Muscle of arm (tissue), 14 donors: ENCODE measurements around the gene NANS. TPM values are rescaled to one million over a fixed set of nuclear protein-coding genes. Genes with fewer than 3 reads are reported as not detected.
"Not testable (repeated sequence)": the region's sequence is repeated elsewhere in the genome, so short reads cannot be mapped to it uniquely, and the experiment has no call there.

Source experiments
- DNase-seq: peaks from one replicate; pipeline ENCODE4 v3.0.0-alpha.2; 2013
- long read RNA-seq, 11 donors: transcript quantifications; one replicate each; lab custom pipeline, GENCODE V29; 2026
- polyA plus RNA-seq, 12 donors: library from polyadenylated mRNA; unstranded; fragments of 120-200 nt; gene quantifications; one replicate each; pipeline ENCODE4 v1.2.1, GENCODE V29; 2013; ENCODE audit not compliant: insufficient read length in 12 of 12

The NANS gene
- polyA plus RNA-seq: 10 to 100 TPM in 11 of 12 donors, not detected in 1; 28.0 to 45.4 (median 33.4) TPM
- long read RNA-seq, donor 1, transcript NANS-201 (6 exons, 1,170 nt): major isoform, 48 of 64 reads
- long read RNA-seq, donor 1, partial matches to known transcripts: 13 of 64 reads
- long read RNA-seq, donor 1, other reads (novel, unspliced or antisense): 0 of 64 reads
- long read RNA-seq, donor 2, transcript NANS-201 (6 exons, 1,170 nt): major isoform, 22 of 28 reads
- long read RNA-seq, donor 2, partial matches to known transcripts: 5 of 28 reads
- long read RNA-seq, donor 2, other reads (novel, unspliced or antisense): 0 of 28 reads
- long read RNA-seq, donor 3, transcript NANS-201 (6 exons, 1,170 nt): major isoform, 7 of 13 reads
- long read RNA-seq, donor 3, partial matches to known transcripts: 6 of 13 reads
- long read RNA-seq, donor 3, other reads (novel, unspliced or antisense): 0 of 13 reads
- long read RNA-seq, donor 4, partial matches to known transcripts: 0 of 2 reads
- long read RNA-seq, donor 4, other reads (novel, unspliced or antisense): 0 of 2 reads
- long read RNA-seq, donor 5: 0 reads
- long read RNA-seq, donor 6, transcript NANS-201 (6 exons, 1,170 nt): major isoform, 10 of 19 reads
- long read RNA-seq, donor 6, partial matches to known transcripts: 8 of 19 reads
- long read RNA-seq, donor 6, other reads (novel, unspliced or antisense): 0 of 19 reads
- long read RNA-seq, donor 7, transcript NANS-201 (6 exons, 1,170 nt): major isoform, 7 of 8 reads
- long read RNA-seq, donor 7, partial matches to known transcripts: 0 of 8 reads
- long read RNA-seq, donor 7, other reads (novel, unspliced or antisense): 0 of 8 reads
- long read RNA-seq, donor 8, transcript NANS-201 (6 exons, 1,170 nt): major isoform, 9 of 20 reads
- long read RNA-seq, donor 8, partial matches to known transcripts: 9 of 20 reads
- long read RNA-seq, donor 8, other reads (novel, unspliced or antisense): 0 of 20 reads
- long read RNA-seq, donor 9, transcript NANS-201 (6 exons, 1,170 nt): major isoform, 13 of 26 reads
- long read RNA-seq, donor 9, partial matches to known transcripts: 13 of 26 reads
- long read RNA-seq, donor 9, other reads (novel, unspliced or antisense): 0 of 26 reads
- long read RNA-seq, donor 10, transcript NANS-201 (6 exons, 1,170 nt): major isoform, 13 of 31 reads
- long read RNA-seq, donor 10, partial matches to known transcripts: 17 of 31 reads
- long read RNA-seq, donor 10, other reads (novel, unspliced or antisense): 0 of 31 reads
- long read RNA-seq, donor 11, transcript NANS-201 (6 exons, 1,170 nt): major isoform, 18 of 36 reads
- long read RNA-seq, donor 11, partial matches to known transcripts: 17 of 36 reads
- long read RNA-seq, donor 11, other reads (novel, unspliced or antisense): 0 of 36 reads

- DNase-seq: peak; percentile 87
These were observed at the start of gene NANS for GRCh38 chr9:98056269-98057137. TSS of gene NANS (plus strand) at chr9:98056732. CDS start at chr9:98056809, 77 bp downstream.

- DNase-seq: no peak
These were observed 49.1 kb upstream of the NANS start for GRCh38 chr9:98007251-98007928.

GRCh38 chr9:98008764-98009163 is 47.8 kb upstream of the NANS start:
- DNase-seq: no peak

GRCh38 chr9:98009437-98009836 is 47.1 kb upstream of the NANS start:
- DNase-seq: no peak

GRCh38 chr9:98009936-98010335 is 46.6 kb upstream of the NANS start:
- DNase-seq: no peak

- DNase-seq: no peak
These were observed 46.1 kb upstream of the NANS start for GRCh38 chr9:98010445-98010844.

- DNase-seq: no peak
These were observed 45.4 kb upstream of the NANS start for GRCh38 chr9:98011122-98011521.

- DNase-seq: no peak
These were observed 40.3 kb upstream of the NANS start for GRCh38 chr9:98016137-98016680.

- DNase-seq: no peak
These were observed 39.2 kb upstream of the NANS start for GRCh38 chr9:98017306-98017705.

GRCh38 chr9:98018347-98018746 is 38.2 kb upstream of the NANS start:
- no peak for DNase-seq

GRCh38 chr9:98019098-98019497 is 37.4 kb upstream of the NANS start:
- no peak for DNase-seq

- not testable (repeated sequence) for DNase-seq
These were observed 36.7 kb upstream of the NANS start for GRCh38 chr9:98019869-98020268.

GRCh38 chr9:98020476-98021145 is 35.9 kb upstream of the NANS start:
- DNase-seq: no peak

- no peak for DNase-seq
These were observed 35.1 kb upstream of the NANS start for GRCh38 chr9:98021306-98022040.

- DNase-seq: no peak
These were observed 34.1 kb upstream of the NANS start for GRCh38 chr9:98022447-98022846.

- no peak for DNase-seq
These were observed 31.8 kb upstream of the NANS start for GRCh38 chr9:98024702-98025101.

GRCh38 chr9:98031169-98031568 is 25.4 kb upstream of the NANS start:
- no peak for DNase-seq

GRCh38 chr9:98031935-98032334 is 24.6 kb upstream of the NANS start:
- DNase-seq: no peak
